Neuronal stem cell (in vitro differentiated cells): Measurements from ENCODE around the gene RNF149.

Experiments
- DNase-seq: peaks from one replicate; pipeline ENCODE4 v3.0.0-alpha.2; 2013; ENCODE audit warnings: low spot score
- H2AFZ ChIP-seq: one replicate; pipeline ENCODE4 v1.6.1; 2013; ENCODE audit warnings: mild to moderate bottlenecking, low read length, inconsistent platforms
- H2AK5ac ChIP-seq: 2 replicates; pipeline ENCODE4 v1.6.1; 2013; ENCODE audit warnings: low read depth, mild to moderate bottlenecking, inconsistent platforms, low read length, moderate library complexity, mixed read lengths
- H2BK120ac ChIP-seq: 2 replicates; pipeline ENCODE4 v1.6.1; 2013; ENCODE audit warnings: low read depth, mild to moderate bottlenecking, inconsistent platforms, low read length, moderate library complexity, mixed read lengths
- H2BK12ac ChIP-seq: one replicate; pipeline ENCODE4 v1.6.1; 2013; ENCODE audit warnings: low read length, inconsistent platforms
- H2BK15ac ChIP-seq: 2 replicates; pipeline ENCODE4 v1.6.1; 2013; ENCODE audit warnings: mild to moderate bottlenecking, low read length, inconsistent platforms, mixed read lengths
- H2BK5ac ChIP-seq: one replicate; pipeline ENCODE4 v1.6.1; 2013; ENCODE audit warnings: inconsistent platforms, mild to moderate bottlenecking, low read length, moderate library complexity
- H3K14ac ChIP-seq: one replicate; pipeline ENCODE4 v1.6.1; 2013; ENCODE audit warnings: low read length, inconsistent platforms
- H3K18ac ChIP-seq: 2 replicates; pipeline ENCODE4 v1.6.1; 2013; ENCODE audit warnings: low read length, inconsistent platforms
- H3K23ac ChIP-seq: 2 replicates; pipeline ENCODE4 v1.6.1; 2013; ENCODE audit warnings: low read depth, mild to moderate bottlenecking, mixed read lengths, low read length, inconsistent platforms; ENCODE audit not compliant: poor library complexity
- H3K27ac ChIP-seq: replicated peaks from 3 replicates; pipeline ENCODE4 v1.5.1; 2013; ENCODE audit warnings: low read length, inconsistent platforms
- H3K27me3 ChIP-seq, 3 experiments: 2 replicates each; pipeline ENCODE4 v1.6.1; 2013; ENCODE audit warnings: low read length in 3 of 3, mild to moderate bottlenecking in 2 of 3, inconsistent platforms in 1 of 3, low read depth in 1 of 3, mixed read lengths in 1 of 3, moderate library complexity in 1 of 3; ENCODE audit not compliant: control insufficient read depth in 3 of 3, insufficient read depth in 3 of 3
- H3K36me3 ChIP-seq, 2 donors: replicated peaks in 1 of 2; 2 replicates each; pipeline ENCODE4 v1.6.1; 2013; ENCODE audit warnings: low read length in 2 of 2; ENCODE audit not compliant: control insufficient read depth in 2 of 2, insufficient read depth in 2 of 2
- H3K4ac ChIP-seq: 2 replicates; pipeline ENCODE4 v1.6.1; 2013; ENCODE audit warnings: inconsistent platforms, mild to moderate bottlenecking, low read length, moderate library complexity
- H3K4me1 ChIP-seq, 2 donors: 1 replicate in 1 of 2; 2 replicates in 1 of 2; pipeline ENCODE4 v1.6.1; 2013; ENCODE audit warnings: low read length in 2 of 2, low read depth in 1 of 2; ENCODE audit not compliant: control insufficient read depth in 2 of 2, insufficient read depth in 1 of 2
- H3K4me2 ChIP-seq: one replicate; pipeline ENCODE4 v1.6.1; 2013; ENCODE audit warnings: mild to moderate bottlenecking, low read length, inconsistent platforms; ENCODE audit not compliant: insufficient read depth, poor library complexity, severe bottlenecking
- H3K4me3 ChIP-seq, 2 donors: 2 replicates each; pipeline ENCODE4 v1.5.1; 2013; ENCODE audit warnings: low read length in 2 of 2, mild to moderate bottlenecking in 2 of 2, inconsistent platforms in 1 of 2, moderate library complexity in 1 of 2
- H3K79me1 ChIP-seq: one replicate; pipeline ENCODE4 v1.6.1; 2013; ENCODE audit warnings: low read depth, mild to moderate bottlenecking, inconsistent platforms, low read length, moderate library complexity
- H3K9ac ChIP-seq: one replicate; pipeline ENCODE4 v1.6.1; 2013; ENCODE audit warnings: mild to moderate bottlenecking, low read depth, low read length, inconsistent platforms; ENCODE audit not compliant: poor library complexity
- H3K9me3 ChIP-seq, 2 donors: replicated peaks in 1 of 2; 2 replicates each; pipeline versions ENCODE3 to v1.6.1; 2013; ENCODE audit warnings: low read length in 2 of 2, mild to moderate bottlenecking in 2 of 2, inconsistent platforms in 1 of 2, low read depth in 1 of 2, mixed read lengths in 1 of 2, moderate library complexity in 1 of 2; ENCODE audit not compliant: control insufficient read depth in 2 of 2, insufficient read depth in 1 of 2
- H4K8ac ChIP-seq: one replicate; pipeline ENCODE4 v1.6.1; 2013; ENCODE audit warnings: low read depth, mild to moderate bottlenecking, inconsistent platforms, low read length, moderate library complexity
- H4K91ac ChIP-seq: one replicate; pipeline ENCODE4 v1.6.1; 2013; ENCODE audit warnings: low read length, low read depth, mild to moderate bottlenecking, inconsistent platforms; ENCODE audit not compliant: poor library complexity
- WGBS, 2 donors: extraction: QIAGEN DNeasy Blood & Tissue Kit; methylation state at CpG; one replicate each; pipeline ENCODE4 v1.1.7; 2013; ENCODE audit warnings: missing lambda C conversion rate in 2 of 2, mixed read lengths in 1 of 2; ENCODE audit not compliant: insufficient read length in 2 of 2, insufficient replicate concordance in 1 of 2; ENCODE audit errors: extremely low coverage in 2 of 2; 5-methylcytosine and 5-hydroxymethylcytosine counted together

Gene RNF149

DNA sequence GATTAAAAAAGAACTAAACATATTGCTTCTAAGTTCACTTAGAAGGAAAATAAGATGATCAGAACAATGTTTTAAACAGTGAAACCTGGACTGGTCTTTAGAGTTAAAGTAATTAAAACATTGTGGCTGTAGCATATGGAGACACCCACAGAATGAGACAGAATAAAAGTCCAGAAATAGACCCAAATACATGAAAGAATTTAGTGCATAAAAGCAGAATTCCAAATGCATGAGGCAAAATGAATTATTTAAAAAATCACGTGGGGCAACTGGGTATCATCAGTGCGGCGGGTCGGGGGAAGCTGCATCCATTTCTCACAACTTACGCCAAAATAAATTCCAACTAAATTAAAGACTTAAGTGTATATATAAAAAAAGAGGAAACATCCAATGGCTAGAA lies 12.1 kb downstream of the RNF149 start:
- H3K79me1 ChIP-seq: no peaks in the 10 kb centered on the region
- H4K91ac ChIP-seq: no peak overlapping the region
- no peak overlapping the region for H3K4me2 ChIP-seq
- H3K4me1 ChIP-seq: no peaks in the 10 kb centered on the region
- no peak overlapping the region for H2BK5ac ChIP-seq
- no peak for DNase-seq
- H3K27ac ChIP-seq: no peak overlapping the region
- H2AFZ ChIP-seq: no peak overlapping the region
- no peak overlapping the region for H3K9ac ChIP-seq
- H3K23ac ChIP-seq: no peak overlapping the region
- H2BK15ac ChIP-seq: no peak overlapping the region
- WGBS, 2 donors: no CpG with 5 or more reads among the region's 5 CpGs
- no peak overlapping the region for H2BK120ac ChIP-seq
- no peak overlapping the region for H2AK5ac ChIP-seq
- H3K14ac ChIP-seq: no peak overlapping the region
- peaks cover 2 to 33% of the 10 kb centered on the region in 2 donors for H3K36me3 ChIP-seq
- no peak overlapping the region for H3K4me3 ChIP-seq
- no peaks in the 10 kb centered on the region for H3K9me3 ChIP-seq
- H3K18ac ChIP-seq: no peak overlapping the region
- H4K8ac ChIP-seq: no peak overlapping the region
- no peak overlapping the region for H3K4ac ChIP-seq
- H2BK12ac ChIP-seq: no peak overlapping the region
- H3K27me3 ChIP-seq: no peaks in the 10 kb centered on the region

DNA sequence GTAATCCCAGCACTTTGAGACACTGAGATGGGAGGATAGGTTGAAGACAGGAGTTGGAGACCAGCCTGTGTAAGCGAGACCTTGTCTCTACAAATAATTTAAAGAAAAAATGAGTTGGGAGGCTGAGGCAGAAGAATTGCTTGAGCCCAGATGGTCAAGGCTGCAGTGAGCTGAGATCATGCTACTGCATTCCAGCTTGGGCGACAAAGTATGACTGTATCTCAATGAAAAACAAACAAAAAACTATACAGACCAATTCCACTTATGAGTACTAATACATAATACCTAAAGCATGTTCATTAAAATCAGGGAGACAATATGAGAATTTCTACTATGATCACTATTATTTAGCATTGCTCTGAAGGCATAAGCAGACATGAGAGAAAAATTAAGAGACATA lies 12.6 kb downstream of the RNF149 start:
- Histone ChIP-seq H3K14ac (no peak overlapping the region), H3K79me1 (no peaks in the 10 kb centered on the region), H3K9ac (no peak overlapping the region), H3K4me3 (no peak overlapping the region), H3K4ac (no peak overlapping the region), H3K9me3 (no peaks in the 10 kb centered on the region), H3K27ac (no peak overlapping the region), H2BK120ac (no peak overlapping the region), H4K91ac (no peak overlapping the region), H4K8ac (peak overlapping the region; percentile 70), H2AFZ (no peak overlapping the region), H2BK12ac (no peak overlapping the region), H2BK15ac (no peak overlapping the region), H3K18ac (no peak overlapping the region), H2AK5ac (no peak overlapping the region), H3K36me3 (peaks cover 2 to 33% of the 10 kb centered on the region in 2 donors), H3K27me3 (no peaks in the 10 kb centered on the region), H3K4me1 (no peaks in the 10 kb centered on the region), H3K23ac (no peak overlapping the region), H2BK5ac (no peak overlapping the region), H3K4me2 (no peak overlapping the region)
- DNase-seq: no peak
- WGBS, 2 donors: no CpG with 5 or more reads among the region's 2 CpGs

DNA sequence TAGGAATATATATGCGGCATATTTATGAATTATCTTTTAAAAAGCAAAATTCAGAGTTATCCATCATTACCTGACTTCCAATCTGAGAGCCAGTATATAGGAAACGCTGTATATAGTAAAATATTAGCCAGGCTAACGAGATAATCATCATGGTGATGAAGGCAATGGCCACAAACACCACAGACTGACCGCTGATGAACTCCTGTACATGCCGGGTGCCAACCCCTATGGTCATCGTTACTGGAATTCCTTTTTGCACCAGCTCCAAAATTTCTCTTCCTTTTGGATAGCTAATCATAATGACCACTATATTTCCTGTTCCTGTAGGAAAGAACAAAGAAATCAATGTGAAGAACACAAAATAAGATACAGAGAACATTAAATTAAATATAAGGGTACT lies 13.6 kb downstream of the RNF149 start:
- H3K4ac ChIP-seq: no peak overlapping the region
- no peak overlapping the region for H3K23ac ChIP-seq
- H2BK15ac ChIP-seq: no peak overlapping the region
- H2BK12ac ChIP-seq: no peak overlapping the region
- H3K9ac ChIP-seq: no peak overlapping the region
- no peaks in the 10 kb centered on the region for H3K27me3 ChIP-seq
- no peaks in the 10 kb centered on the region for H3K79me1 ChIP-seq
- H4K8ac ChIP-seq: no peak overlapping the region
- H2AK5ac ChIP-seq: no peak overlapping the region
- no peak overlapping the region for H2AFZ ChIP-seq
- no peaks in the 10 kb centered on the region for H3K4me1 ChIP-seq
- no peak overlapping the region for H3K4me2 ChIP-seq
- no peak overlapping the region for H4K91ac ChIP-seq
- no peak overlapping the region for H2BK120ac ChIP-seq
- H3K18ac ChIP-seq: no peak overlapping the region
- H3K36me3 ChIP-seq: peaks cover 2 to 33% of the 10 kb centered on the region in 2 donors
- H3K27ac ChIP-seq: no peak overlapping the region
- DNase-seq: no peak
- no peak overlapping the region for H2BK5ac ChIP-seq
- no peak overlapping the region for H3K4me3 ChIP-seq
- no peaks in the 10 kb centered on the region for H3K9me3 ChIP-seq
- no CpG with 5 or more reads among the region's 6 CpGs for WGBS, 2 donors
- no peak overlapping the region for H3K14ac ChIP-seq

DNA sequence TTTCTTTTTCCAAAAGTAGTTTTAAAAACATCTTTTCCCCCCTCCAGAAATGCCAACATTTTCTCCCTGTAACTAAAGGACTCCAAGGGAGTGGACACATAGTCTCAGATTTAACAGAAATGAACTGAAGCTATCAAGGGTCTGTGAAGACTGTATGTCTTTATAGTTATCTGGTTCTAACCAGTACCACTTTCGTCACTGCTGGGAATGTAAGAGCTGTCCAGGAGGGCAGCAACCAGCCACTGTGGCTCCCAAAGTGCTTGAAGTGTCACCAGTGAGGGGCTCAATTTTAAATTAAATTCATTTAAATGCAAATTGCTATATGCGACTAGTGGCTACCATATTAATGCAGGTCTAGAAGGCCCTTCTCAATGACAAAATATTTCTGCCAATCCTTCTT lies 15.0 kb downstream of the RNF149 start:
- Histone ChIP-seq H3K9ac (no peak overlapping the region), H3K23ac (no peak overlapping the region), H3K4me3 (no peak overlapping the region), H2BK12ac (no peak overlapping the region), H2AK5ac (no peak overlapping the region), H3K27me3 (no peaks in the 10 kb centered on the region), H2BK15ac (no peak overlapping the region), H3K9me3 (no peaks in the 10 kb centered on the region), H3K14ac (no peak overlapping the region), H4K8ac (no peak overlapping the region), H3K4me2 (no peak overlapping the region), H2BK5ac (no peak overlapping the region), H3K4ac (no peak overlapping the region), H2BK120ac (no peak overlapping the region), H4K91ac (no peak overlapping the region), H3K36me3 (peaks cover 2 to 39% of the 10 kb centered on the region in 2 donors), H3K79me1 (no peaks in the 10 kb centered on the region), H3K27ac (no peak overlapping the region), H3K4me1 (no peaks in the 10 kb centered on the region), H2AFZ (no peak overlapping the region), H3K18ac (no peak overlapping the region)
- DNase-seq: no peak
- WGBS, 2 donors: no CpG with 5 or more reads among the region's 2 CpGs
